ENCODE results near the gene TBXA2R. TPM values are rescaled to one million over a fixed set of nuclear protein-coding genes. Genes with fewer than 3 reads are reported as not detected.
A peak's percentile ranks its signal among the peaks of the same experiment; 100 is the strongest.

Gene TBXA2R
- total RNA-seq, 2 donors from 2014 or later: 0.32 to 0.37 TPM

- H3K36me3 Mint-ChIP-seq (ENCODE audit: low read depth): peaks cover 5% of the 10 kb centered on the region
- peaks cover 9% of the 10 kb centered on the region for H3K27me3 Mint-ChIP-seq
- H3K27ac Mint-ChIP-seq: no peak overlapping the region
- no peaks in the 10 kb centered on the region for H3K9me3 Mint-ChIP-seq
- H3K4me1 Mint-ChIP-seq: no peaks in the 10 kb centered on the region
- no peak overlapping the region for H3K4me3 Mint-ChIP-seq
- no peak for ATAC-seq (replicated peaks)
These were observed 816 bp upstream of the TBXA2R start for GRCh38 chr19:3607303-3608078.

- Mint-ChIP-seq H3K27ac (no peak overlapping the region), H3K4me3 (no peak overlapping the region), H3K36me3 (ENCODE audit: low read depth) (no peaks in the 10 kb centered on the region), H3K4me1 (no peaks in the 10 kb centered on the region), H3K9me3 (no peaks in the 10 kb centered on the region), H3K27me3 (peaks cover 9% of the 10 kb centered on the region)
- peak; percentile 74 for ATAC-seq (replicated peaks)
These were observed 443 bp downstream of the TBXA2R start for GRCh38 chr19:3606174-3606689.

- Mint-ChIP-seq H3K4me1 (no peaks in the 10 kb centered on the region), H3K36me3 (ENCODE audit: low read depth) (no peaks in the 10 kb centered on the region), H3K27ac (no peak overlapping the region), H3K9me3 (no peaks in the 10 kb centered on the region), H3K27me3 (peaks cover 9% of the 10 kb centered on the region), H3K4me3 (no peak overlapping the region)
- ATAC-seq (replicated peaks): no peak
These were observed 905 bp downstream of the TBXA2R start for GRCh38 chr19:3605770-3606169.

GRCh38 chr19:3605361-3605760, 1.3 kb downstream of the TBXA2R start:
- no peaks in the 10 kb centered on the region for H3K9me3 Mint-ChIP-seq
- peaks cover 9% of the 10 kb centered on the region for H3K27me3 Mint-ChIP-seq
- H3K4me1 Mint-ChIP-seq: no peaks in the 10 kb centered on the region
- no peaks in the 10 kb centered on the region for H3K36me3 Mint-ChIP-seq (ENCODE audit: low read depth)
- H3K27ac Mint-ChIP-seq: no peak overlapping the region
- no peak overlapping the region for H3K4me3 Mint-ChIP-seq
- ATAC-seq (replicated peaks): no peak

GRCh38 chr19:3604987-3605343, 1.7 kb downstream of the TBXA2R start:
- Mint-ChIP-seq H3K36me3 (ENCODE audit: low read depth) (no peaks in the 10 kb centered on the region), H3K27me3 (peaks cover 9% of the 10 kb centered on the region), H3K4me3 (no peak overlapping the region), H3K27ac (no peak overlapping the region), H3K4me1 (no peaks in the 10 kb centered on the region), H3K9me3 (no peaks in the 10 kb centered on the region)
- ATAC-seq (replicated peaks): peak; percentile 10

GRCh38 chr19:3604227-3604986, 2.3 kb downstream of the TBXA2R start:
- H3K4me3 Mint-ChIP-seq: no peak overlapping the region
- H3K36me3 Mint-ChIP-seq (ENCODE audit: low read depth): no peaks in the 10 kb centered on the region
- peaks cover 9% of the 10 kb centered on the region for H3K27me3 Mint-ChIP-seq
- ATAC-seq (replicated peaks): no peak
- no peak overlapping the region for H3K27ac Mint-ChIP-seq
- no peaks in the 10 kb centered on the region for H3K9me3 Mint-ChIP-seq
- no peaks in the 10 kb centered on the region for H3K4me1 Mint-ChIP-seq

- H3K27me3 Mint-ChIP-seq: peaks cover 9% of the 10 kb centered on the region
These were observed 3.4 kb downstream of the TBXA2R start for GRCh38 chr19:3603121-3603811.

GRCh38 chr19:3601021-3601420, 5.7 kb downstream of the TBXA2R start:
- Mint-ChIP-seq H3K4me3 (no peak overlapping the region), H3K36me3 (ENCODE audit: low read depth) (no peaks in the 10 kb centered on the region), H3K4me1 (no peaks in the 10 kb centered on the region), H3K9me3 (no peaks in the 10 kb centered on the region), H3K27me3 (peaks cover 3% of the 10 kb centered on the region), H3K27ac (no peak overlapping the region)
- no peak for ATAC-seq (replicated peaks)

More at GRCh38 chr19:3603121-3603811, 3.4 kb downstream of the TBXA2R start:
- Mint-ChIP-seq H3K4me3 (no peak overlapping the region), H3K9me3 (no peaks in the 10 kb centered on the region), H3K27ac (no peak overlapping the region), H3K4me1 (no peaks in the 10 kb centered on the region), H3K36me3 (ENCODE audit: low read depth) (no peaks in the 10 kb centered on the region)
- no peak for ATAC-seq (replicated peaks)

GRCh38 chr19:3599776-3600187, 6.9 kb downstream of the TBXA2R start:
- ATAC-seq (replicated peaks): no peak
- H3K9me3 Mint-ChIP-seq: no peaks in the 10 kb centered on the region
- no peaks in the 10 kb centered on the region for H3K4me1 Mint-ChIP-seq
- no peak overlapping the region for H3K4me3 Mint-ChIP-seq
- no peak overlapping the region for H3K27ac Mint-ChIP-seq
- H3K36me3 Mint-ChIP-seq (ENCODE audit: low read depth): no peaks in the 10 kb centered on the region
- peaks cover 2% of the 10 kb centered on the region for H3K27me3 Mint-ChIP-seq

GRCh38 chr19:3595521-3596061, 11.1 kb downstream of the TBXA2R start:
- Mint-ChIP-seq H3K9me3 (no peaks in the 10 kb centered on the region), H3K27ac (no peak overlapping the region), H3K36me3 (ENCODE audit: low read depth) (no peaks in the 10 kb centered on the region), H3K27me3 (no peaks in the 10 kb centered on the region), H3K4me3 (no peak overlapping the region), H3K4me1 (no peaks in the 10 kb centered on the region)
- no peak for ATAC-seq (replicated peaks)

GRCh38 chr19:3593156-3593555, 13.5 kb downstream of the TBXA2R start:
- Mint-ChIP-seq H3K9me3 (no peaks in the 10 kb centered on the region), H3K4me3 (no peak overlapping the region), H3K27ac (no peak overlapping the region), H3K4me1 (no peaks in the 10 kb centered on the region), H3K36me3 (ENCODE audit: low read depth) (no peaks in the 10 kb centered on the region), H3K27me3 (no peaks in the 10 kb centered on the region)
- no peak for ATAC-seq (replicated peaks)

- Mint-ChIP-seq H3K9me3 (no peaks in the 10 kb centered on the region), H3K36me3 (ENCODE audit: low read depth) (no peaks in the 10 kb centered on the region), H3K27me3 (no peaks in the 10 kb centered on the region), H3K4me1 (no peaks in the 10 kb centered on the region), H3K4me3 (no peak overlapping the region), H3K27ac (no peak overlapping the region)
- no peak for ATAC-seq (replicated peaks)
These were observed 14.6 kb downstream of the TBXA2R start for GRCh38 chr19:3591876-3592613.

- no peaks in the 10 kb centered on the region for H3K4me1 Mint-ChIP-seq
These were observed 15.6 kb downstream of the TBXA2R start for GRCh38 chr19:3590991-3591659.

More at GRCh38 chr19:3590991-3591659, 15.6 kb downstream of the TBXA2R start:
- Mint-ChIP-seq H3K27ac (no peak overlapping the region), H3K36me3 (ENCODE audit: low read depth) (no peaks in the 10 kb centered on the region), H3K4me3 (no peak overlapping the region), H3K27me3 (no peaks in the 10 kb centered on the region), H3K9me3 (no peaks in the 10 kb centered on the region)
- ATAC-seq (replicated peaks): no peak

Data from activated T-helper 17 cell treated with anti-CD3 and anti-CD28 coated beads, Interleukin-2, amount 50 U/mL, for 72 hours (primary cell).